MCF 10A (cell line): ENCODE results near the gene GSTP1. TPM values are rescaled to one million over a fixed set of nuclear protein-coding genes. Genes with fewer than 3 reads are reported as not detected.

Experiments
- BruUV-seq: library from RNA; stranded (reverse); fragments of 400-500 nt; replicated peaks from 2 replicates; lab custom pipeline; 2021; lab: Mats Ljungman, UMichigan
- CTCF ChIA-PET: fragments of 300-600 bp; sonication (Branson Sonifier 250); formaldehyde crosslinking; extraction: SDS; loops from one replicate; lab custom pipeline; 2021; ENCODE audit warnings: antibody characterized with exemption, inconsistent platforms; lab: Yijun Ruan, JAX
- POLR2A ChIA-PET: fragments of 300-600, 350-650 bp; sonication (Branson Sonifier 250); formaldehyde crosslinking; extraction: SDS; loops from one replicate; lab custom pipeline; 2020; ENCODE audit warnings: antibody characterized with exemption, inconsistent platforms; lab: Yijun Ruan, JAX
- DNase-seq: peaks from one replicate; pipeline ENCODE4 v3.0.0-alpha.2; 2018; ENCODE audit not compliant: unreplicated experiment
- H3K27ac Mint-ChIP-seq: one replicate; pipeline ENCODE4 v1.8.0; 2022; ENCODE audit warnings: mild to moderate bottlenecking, low read depth, mixed read lengths; ENCODE audit not compliant: unreplicated experiment
- H3K27me3 Mint-ChIP-seq: one replicate; pipeline ENCODE4 v1.8.0; 2022; ENCODE audit warnings: mixed read lengths; ENCODE audit not compliant: insufficient read depth, unreplicated experiment
- H3K36me3 Mint-ChIP-seq: one replicate; pipeline ENCODE4 v1.8.0; 2022; ENCODE audit warnings: mild to moderate bottlenecking, moderate library complexity, mixed read lengths; ENCODE audit not compliant: insufficient read depth, unreplicated experiment
- H3K4me1 Mint-ChIP-seq: one replicate; pipeline ENCODE4 v1.8.0; 2022; ENCODE audit warnings: mixed read lengths; ENCODE audit not compliant: insufficient read depth, unreplicated experiment
- H3K4me3 Mint-ChIP-seq: one replicate; pipeline ENCODE4 v1.8.0; 2022; ENCODE audit warnings: mild to moderate bottlenecking, moderate library complexity, mixed read lengths; ENCODE audit not compliant: unreplicated experiment
- H3K9me3 Mint-ChIP-seq: one replicate; pipeline ENCODE4 v1.8.0; 2022; ENCODE audit warnings: mixed read lengths; ENCODE audit not compliant: unreplicated experiment
- CTCF ChIP-seq: fragments of 200-600 bp; IDR thresholded peaks from one replicate; pipeline ENCODE4 v1.8.0; 2022; ENCODE audit warnings: antibody characterized with exemption, mild to moderate bottlenecking; ENCODE audit not compliant: unreplicated experiment
- intact Hi-C: fragments of 100-400 bp; cut with micrococcal nuclease; formaldehyde crosslinking; loops from 2 replicates; pipeline ENCODE4 v1.14.1; 2022
- total RNA-seq: library from RNA; stranded (reverse); gene quantifications from 2 replicates; pipeline ENCODE4 v1.2.3, GENCODE V29; 2022

GSTP1 gene
- total RNA-seq, 1 experiment from 2014 or later: 1,641 TPM

GRCh38 chr11:67604815-67605214, 21.2 kb downstream of the GSTP1 start:
- Mint-ChIP-seq H3K27ac (no peak overlapping the region), H3K4me3 (no peak overlapping the region), H3K27me3 (peaks cover 15% of the 10 kb centered on the region), H3K9me3 (no peaks in the 10 kb centered on the region), H3K4me1 (no peaks in the 10 kb centered on the region), H3K36me3 (peaks cover 14% of the 10 kb centered on the region)
- intact Hi-C loops: no loop called here
- DNase-seq: no peak
- CTCF ChIA-PET: no interaction called here
- no TSS peak for BruUV-seq
- no peak for TF ChIP-seq CTCF
- POLR2A ChIA-PET: interaction anchor here (0.5 to 2.7 kb wide), 4 partner anchors 9 to 22 kb away, joined by 4 to 12 read pairs (median 9); partner anchors contain the start of gene GSTP1

- DNase-seq: no peak
- H3K27me3 Mint-ChIP-seq: peaks cover 9% of the 10 kb centered on the region
- ChIA-PET POLR2A (interaction anchor here (1.4 to 2.7 kb wide), 3 partner anchors 10 to 23 kb away, joined by 7 to 12 read pairs (median 11); partner anchors contain the start of gene GSTP1), CTCF (interaction anchor here (0.5 to 0.6 kb wide), 2 partner anchors 21 to 282 kb away, joined by 3 read pairs; no protein-coding TSS in a partner anchor)
- H3K36me3 Mint-ChIP-seq: peaks cover 14% of the 10 kb centered on the region
- peak overlapping the region; percentile 80 for H3K4me3 Mint-ChIP-seq
- no TSS peak for BruUV-seq
- no peaks in the 10 kb centered on the region for H3K9me3 Mint-ChIP-seq
- no peaks in the 10 kb centered on the region for H3K4me1 Mint-ChIP-seq
- no peak for TF ChIP-seq CTCF
- no peak overlapping the region for H3K27ac Mint-ChIP-seq
- intact Hi-C loops: loop anchor here (1.0 kb wide), 1 partner anchor 33 kb away; no protein-coding TSS in a partner anchor
These were observed 21.8 kb downstream of the GSTP1 start for GRCh38 chr11:67605231-67606011.

DNA sequence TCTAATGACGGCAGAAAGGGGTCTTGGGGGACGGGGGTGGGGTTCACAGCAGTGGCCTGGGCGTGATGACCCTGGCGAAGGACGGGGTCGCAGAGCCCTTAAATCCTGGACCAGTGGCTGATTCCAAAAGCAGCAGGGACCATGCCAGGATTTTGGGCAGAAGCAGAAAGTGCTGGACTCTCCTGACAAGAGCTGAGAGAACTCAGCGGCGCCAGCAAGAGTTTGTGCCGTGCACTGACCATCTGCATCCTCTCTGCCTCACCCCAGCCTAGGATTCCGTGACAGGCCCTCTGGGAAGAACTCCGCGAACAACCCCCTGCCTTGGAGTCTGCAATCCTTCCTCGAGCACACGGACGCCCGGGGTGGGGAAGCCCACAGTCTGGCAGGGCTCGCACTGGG, 22.5 kb downstream of the GSTP1 start:
- Mint-ChIP-seq H3K27me3 (peaks cover 2% of the 10 kb centered on the region), H3K27ac (peak overlapping the region; percentile 88), H3K4me3 (peak overlapping the region; percentile 80), H3K36me3 (peaks cover 17% of the 10 kb centered on the region), H3K4me1 (no peaks in the 10 kb centered on the region), H3K9me3 (no peaks in the 10 kb centered on the region)
- CTCF ChIA-PET: interaction anchor here (0.5 to 0.6 kb wide), 2 partner anchors 21 to 283 kb away, joined by 3 read pairs; no protein-coding TSS in a partner anchor
- intact Hi-C loops: loop anchor here (1.0 kb wide), 1 partner anchor 34 kb away; no protein-coding TSS in a partner anchor
- POLR2A ChIA-PET: interaction anchor here (1.4 to 2.7 kb wide), 3 partner anchors 11 to 23 kb away, joined by 7 to 12 read pairs (median 11); partner anchors contain the start of gene GSTP1
- DNase-seq: no peak
- TF ChIP-seq CTCF: no peak
- BruUV-seq: no TSS peak
